SIG-M5 treated with dmso at 0.1 percent for 504 hours (cell line): Measurements from ENCODE around the gene ACD.
"Not testable (repeated sequence)": the region's sequence is repeated elsewhere in the genome, so short reads cannot be mapped to it uniquely, and the experiment has no call there.

Source experiments
- DNase-seq: peaks from one replicate; lab custom pipeline; 2025; ENCODE audit not compliant: unreplicated experiment; lab: John Stamatoyannopoulos, UW

ACD gene

GRCh38 chr16:67659675-67660563 lies at the start of gene ACD:
Gene ACD, minus strand, starts transcription at chr16:67660260. Its CDS starts 40 bp downstream, at chr16:67660220.
- peak; percentile 78 for DNase-seq

GRCh38 chr16:67709050-67709449 lies 49.0 kb upstream of the ACD start:
- DNase-seq: no peak

- DNase-seq: no peak
Measured at GRCh38 chr16:67708368-67708771, 48.3 kb upstream of the ACD start.

GRCh38 chr16:67707790-67708189 lies 47.7 kb upstream of the ACD start:
- no peak for DNase-seq

- no peak for DNase-seq
Measured at GRCh38 chr16:67707210-67707609, 47.1 kb upstream of the ACD start.

- DNase-seq: no peak
Measured at GRCh38 chr16:67704110-67704509, 44.0 kb upstream of the ACD start.

GRCh38 chr16:67703626-67704025 lies 43.6 kb upstream of the ACD start:
- no peak for DNase-seq

GRCh38 chr16:67702130-67702529 lies 42.1 kb upstream of the ACD start:
- DNase-seq: no peak

GRCh38 chr16:67701420-67701819 lies 41.4 kb upstream of the ACD start:
- DNase-seq: no peak

- DNase-seq: no peak
Measured at GRCh38 chr16:67699265-67699664, 39.2 kb upstream of the ACD start.

GRCh38 chr16:67697422-67698185 lies 37.5 kb upstream of the ACD start:
- DNase-seq: peak; percentile 17

- no peak for DNase-seq
Measured at GRCh38 chr16:67694611-67695010, 34.6 kb upstream of the ACD start.

- DNase-seq: not testable (repeated sequence)
Measured at GRCh38 chr16:67693517-67694285, 33.6 kb upstream of the ACD start.

- DNase-seq: no peak
Measured at GRCh38 chr16:67685388-67686112, 25.5 kb upstream of the ACD start.

- DNase-seq: no peak
Measured at GRCh38 chr16:67683767-67684166, 23.7 kb upstream of the ACD start.

- no peak for DNase-seq
Measured at GRCh38 chr16:67679935-67680897, 20.2 kb upstream of the ACD start.

- DNase-seq: no peak
Measured at GRCh38 chr16:67678354-67679023, 18.4 kb upstream of the ACD start.

GRCh38 chr16:67677712-67678111 lies 17.7 kb upstream of the ACD start:
- DNase-seq: no peak

- no peak for DNase-seq
Measured at GRCh38 chr16:67676939-67677338, 16.9 kb upstream of the ACD start.
